Activated naive CD4-positive, alpha-beta T cell treated with anti-CD3 and anti-CD28 coated beads, Interleukin-2, amount 10 ng/mL, durations not matched to agents 5 hours and 36 hours (primary cell): ENCODE results near the gene TIMELESS. TPM values are rescaled to one million over a fixed set of nuclear protein-coding genes. Genes with fewer than 3 reads are reported as not detected.

Experiments used
- total RNA-seq, 2 experiments: library from RNA; stranded (reverse); gene quantifications; one replicate each; pipeline ENCODE4 v1.2.3, GENCODE V29; 2021

Gene TIMELESS
- total RNA-seq: 10 to 100 TPM; 42.9 to 44.1 TPM

GRCh38 chr12:56448860-56449621 is at the start of gene TIMELESS:
TIMELESS (minus strand) TSS chr12:56449426; CDS start chr12:56434170, 15,256 bp downstream.

DNA sequence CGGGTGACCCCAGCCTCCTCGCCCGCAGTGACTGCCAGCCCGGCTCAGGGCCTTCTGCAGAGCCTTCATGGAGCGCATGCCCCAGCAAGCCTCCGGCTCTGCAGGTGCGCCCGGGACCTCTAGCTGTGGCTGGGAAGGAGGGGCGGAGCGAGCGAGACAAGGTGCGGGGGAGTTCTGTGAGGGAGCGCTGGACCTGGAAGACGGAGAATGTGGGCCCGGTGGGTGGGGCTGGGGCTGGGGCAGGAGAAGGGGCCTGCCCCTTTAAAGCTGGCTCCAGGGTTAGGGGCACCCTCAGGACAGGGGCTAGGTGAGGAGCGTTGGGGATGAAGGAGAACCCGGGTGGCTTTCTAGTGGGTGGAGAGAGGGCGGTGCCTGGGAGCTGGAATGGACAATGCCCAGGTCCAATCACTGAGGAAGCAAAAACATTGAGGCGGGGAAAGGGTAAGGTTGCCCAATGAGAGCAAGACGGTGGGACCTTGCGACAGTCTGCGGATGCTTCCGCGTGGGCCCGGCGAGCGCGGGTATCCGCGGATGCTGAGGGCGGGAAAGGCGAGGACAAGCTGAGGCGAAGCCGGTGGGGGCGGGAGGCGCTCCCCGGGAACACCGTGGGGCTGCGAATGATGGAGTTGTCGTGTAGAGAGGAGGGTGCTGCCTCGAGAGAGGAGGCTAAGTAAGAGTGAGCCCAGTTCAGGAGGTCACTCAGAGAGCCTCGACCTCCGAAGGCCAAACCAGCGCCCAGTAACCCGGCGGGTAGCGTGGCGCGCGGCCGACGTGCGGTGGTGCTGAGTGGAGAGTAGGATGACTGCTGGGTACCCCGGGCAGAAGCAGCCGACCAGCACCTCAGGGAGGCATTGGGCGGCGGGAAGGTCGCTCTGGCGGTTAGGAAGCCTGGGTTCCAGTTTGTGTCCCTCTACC is 39.1 kb upstream of the TIMELESS start, which contains the start of gene GLS2:
TSS of gene GLS2 (minus strand) at position 121 of the 915 bp plus-strand sequence. CDS start at position 78, 43 bp downstream.

DNA sequence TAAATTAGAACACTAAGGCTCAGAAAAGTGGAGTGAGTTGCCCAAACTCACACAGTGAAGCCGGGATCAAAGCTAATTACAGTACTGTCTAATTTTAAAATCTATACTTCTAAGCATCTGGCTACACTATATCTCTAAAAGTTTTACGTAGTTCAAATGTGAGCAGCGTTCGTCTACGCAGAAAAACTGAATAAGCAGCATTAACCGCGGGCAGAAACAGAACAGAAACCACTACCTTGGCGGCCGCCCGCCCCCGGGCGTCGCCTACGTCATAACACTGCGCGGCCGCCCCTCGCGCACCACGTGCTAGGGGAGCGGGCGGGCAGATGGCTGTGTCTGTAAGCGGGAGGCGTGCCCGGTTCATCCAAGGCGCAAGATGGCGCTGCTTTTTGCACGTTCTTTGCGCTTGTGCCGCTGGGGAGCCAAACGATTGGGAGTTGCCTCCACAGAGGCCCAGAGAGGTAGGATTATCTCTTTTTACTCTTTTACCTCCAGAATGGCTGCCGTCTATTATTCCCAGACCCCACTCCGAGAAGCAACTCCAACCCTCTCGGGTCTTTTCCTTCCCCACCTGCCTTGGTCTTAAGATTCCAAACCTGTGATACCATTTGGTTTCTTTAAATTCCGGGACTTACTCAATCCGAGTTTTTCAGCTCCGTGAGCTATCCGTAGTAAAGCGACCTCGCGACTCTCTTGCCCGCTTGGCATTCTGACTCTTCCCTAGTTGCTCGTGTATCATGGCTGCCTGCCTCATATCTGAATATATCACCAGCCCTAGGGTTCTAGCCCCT is 19.2 kb upstream of the TIMELESS start, which contains the start of gene SPRYD4:
TSS of gene SPRYD4 (plus strand) at position 363 of the 791 bp plus-strand sequence. CDS start at position 377, 14 bp downstream.

DNA sequence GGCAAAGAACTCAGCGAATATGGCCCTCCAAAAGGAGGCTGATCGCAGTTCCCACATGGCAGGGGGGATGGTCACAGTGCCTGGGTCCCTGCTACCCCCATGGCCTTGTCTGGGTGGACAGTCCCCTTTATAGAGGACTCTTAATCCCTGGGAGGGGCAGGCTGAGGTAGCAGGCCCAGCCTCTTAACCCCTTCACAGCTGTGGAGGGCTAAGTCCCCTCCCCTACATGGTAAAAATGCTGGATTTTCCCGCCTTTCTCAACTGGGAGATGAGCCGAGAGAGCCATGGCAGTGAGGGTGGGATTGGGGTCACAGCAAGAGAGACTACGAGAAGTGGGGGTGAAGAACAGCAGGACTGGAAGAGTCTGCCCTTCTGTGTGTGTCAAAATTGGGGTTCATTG is 5.3 kb upstream of the TIMELESS start, which contains the start of gene MIP:
TSS of gene MIP (minus strand) at position 101 of the 400 bp plus-strand sequence. CDS start at position 57, 44 bp downstream.

Other genes with a start within 250 kb of the TIMELESS start
- 10 to 100 TPM; 31.6 to 33.1 TPM for gene RNF41, start 227.5 kb downstream of the TIMELESS start, total RNA-seq
- 10 to 100 TPM; 39.3 to 41.8 TPM for gene NABP2, start 225.1 kb downstream of the TIMELESS start, total RNA-seq
- under 1 TPM; 0.51 to 0.58 TPM for gene SLC39A5, start 219.4 kb downstream of the TIMELESS start, total RNA-seq
- gene ANKRD52, start 191.0 kb downstream of the TIMELESS start, total RNA-seq: 10 to 100 TPM; 32.0 to 39.6 TPM
- 10 to 100 TPM; 15.2 to 19.4 TPM for gene COQ10A, start 182.5 kb downstream of the TIMELESS start, total RNA-seq
- gene CS, start 149.1 kb downstream of the TIMELESS start, total RNA-seq: 100 to 1,000 TPM; 190 to 197 TPM
- gene CNPY2, start 133.4 kb downstream of the TIMELESS start, total RNA-seq: 100 to 1,000 TPM in 1 of 2 experiments, 10 to 100 TPM in 1; 95.0 to 103 TPM
- gene PAN2, start 115.4 kb downstream of the TIMELESS start, total RNA-seq: 10 to 100 TPM; 82.8 to 85.2 TPM
- 10 to 100 TPM; 15.8 to 17.3 TPM for gene IL23A, start 110.5 kb downstream of the TIMELESS start, total RNA-seq
- gene STAT2, start 89.3 kb downstream of the TIMELESS start, total RNA-seq: 100 to 1,000 TPM; 172 to 182 TPM
- not detected for gene APOF, start 86.6 kb downstream of the TIMELESS start, total RNA-seq
- not detected for gene MIP, start 5.2 kb upstream of the TIMELESS start, total RNA-seq
- 1 to 10 TPM; 3.4 to 3.6 TPM for gene SPRYD4, start 19.2 kb upstream of the TIMELESS start, total RNA-seq
- 1 to 10 TPM; 1.7 to 1.8 TPM for gene GLS2, start 38.7 kb upstream of the TIMELESS start, total RNA-seq
- gene RBMS2, start 72.4 kb upstream of the TIMELESS start, total RNA-seq: 1 to 10 TPM; 1.7 to 2.3 TPM
- 100 to 1,000 TPM; 115 to 118 TPM for gene BAZ2A, start 180.9 kb upstream of the TIMELESS start, total RNA-seq
- gene ATP5F1B, start 196.6 kb upstream of the TIMELESS start, total RNA-seq: 100 to 1,000 TPM; 442 to 469 TPM
- gene PTGES3, start 238.9 kb upstream of the TIMELESS start, total RNA-seq: 100 to 1,000 TPM; 179 to 182 TPM